ENCODE results near the gene ARG1.
"Not testable (repeated sequence)": the region's sequence is repeated elsewhere in the genome, so short reads cannot be mapped to it uniquely, and the experiment has no call there.

The ARG1 gene

GRCh38 chr6:131572686-131573415 is at the start of gene ARG1:
Gene ARG1, plus strand, starts transcription at chr6:131573226. Its CDS starts 57 bp downstream, at chr6:131573283.
- no peak for DNase-seq

DNA sequence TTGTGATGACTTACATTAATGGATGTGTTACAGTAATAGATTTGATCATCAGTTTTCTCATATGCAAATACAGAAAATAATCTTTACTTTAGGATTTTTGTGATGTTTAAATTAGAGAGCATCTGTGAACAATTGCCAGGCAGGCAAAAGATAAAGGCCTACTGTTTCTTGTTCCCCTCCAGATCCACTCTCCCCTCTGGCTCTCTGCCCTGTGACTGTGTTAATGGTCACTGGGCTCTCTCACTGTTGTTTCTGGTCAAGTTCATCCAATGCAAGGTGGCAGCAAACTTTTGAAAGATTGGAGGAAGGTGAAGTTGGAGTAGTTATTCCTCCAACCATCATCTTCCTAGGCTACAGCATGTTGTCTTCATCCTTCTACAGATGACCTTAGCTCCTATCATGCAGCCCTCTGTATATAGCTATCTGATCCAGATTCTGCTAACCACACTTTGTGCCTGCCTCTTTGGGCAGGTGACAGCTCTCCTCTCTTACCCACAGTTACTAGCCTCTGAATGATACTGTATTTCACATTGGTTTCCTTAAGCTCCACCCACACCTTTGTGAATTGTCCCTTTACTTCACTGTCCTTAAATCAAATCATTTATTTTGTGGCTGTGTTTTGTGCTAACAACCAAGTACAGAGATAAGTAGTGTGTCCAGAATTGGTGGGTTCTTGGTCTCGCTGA is 48.9 kb upstream of the ARG1 start:
- no peak for DNase-seq

- DNase-seq: no peak
Measured at GRCh38 chr6:131524695-131525336, 48.2 kb upstream of the ARG1 start.

DNA sequence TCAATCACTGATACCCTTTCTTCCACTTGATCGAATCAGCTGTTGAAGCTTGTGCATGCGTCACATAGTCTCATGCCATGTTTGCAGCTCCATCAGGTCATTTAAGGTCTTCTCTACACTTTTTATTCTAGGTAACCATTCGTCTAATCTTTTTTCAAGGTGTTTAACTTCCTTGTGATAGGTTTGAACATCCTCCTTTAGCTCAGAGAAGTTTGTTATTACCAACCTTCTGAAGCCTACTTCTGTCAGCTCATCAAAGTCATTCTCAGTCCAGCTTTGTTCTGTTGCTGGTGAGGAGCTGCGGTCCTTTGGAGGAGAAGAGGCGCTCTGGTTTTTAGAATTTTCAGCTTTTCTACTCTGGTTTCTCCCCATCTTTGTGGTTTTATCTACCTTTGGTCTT is 42.1 kb upstream of the ARG1 start:
- not testable (repeated sequence) for DNase-seq

GRCh38 chr6:131531681-131532080 is 41.3 kb upstream of the ARG1 start:
- not testable (repeated sequence) for DNase-seq

DNA sequence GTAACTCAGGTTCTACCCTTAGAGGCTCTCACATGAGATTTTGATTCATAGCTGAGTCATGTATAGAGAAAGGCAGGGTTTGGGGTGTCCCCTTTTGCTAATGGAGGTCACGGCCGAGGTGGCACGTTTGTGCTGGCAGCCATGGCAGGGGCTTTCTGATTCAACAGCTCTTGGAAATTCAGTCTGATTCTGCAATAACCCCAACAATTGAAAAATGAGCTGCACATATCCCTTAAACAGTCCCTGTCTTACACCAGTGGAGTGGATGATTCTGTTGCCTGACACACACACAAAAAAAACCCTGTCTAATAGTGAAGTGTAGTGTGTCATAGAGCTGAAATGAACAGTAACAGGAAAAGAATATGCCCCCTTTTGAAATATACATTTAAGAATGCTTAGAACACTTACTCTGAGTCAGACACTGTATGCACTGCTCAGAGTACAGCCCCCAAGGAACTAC is 40.4 kb upstream of the ARG1 start:
- no peak for DNase-seq

DNA sequence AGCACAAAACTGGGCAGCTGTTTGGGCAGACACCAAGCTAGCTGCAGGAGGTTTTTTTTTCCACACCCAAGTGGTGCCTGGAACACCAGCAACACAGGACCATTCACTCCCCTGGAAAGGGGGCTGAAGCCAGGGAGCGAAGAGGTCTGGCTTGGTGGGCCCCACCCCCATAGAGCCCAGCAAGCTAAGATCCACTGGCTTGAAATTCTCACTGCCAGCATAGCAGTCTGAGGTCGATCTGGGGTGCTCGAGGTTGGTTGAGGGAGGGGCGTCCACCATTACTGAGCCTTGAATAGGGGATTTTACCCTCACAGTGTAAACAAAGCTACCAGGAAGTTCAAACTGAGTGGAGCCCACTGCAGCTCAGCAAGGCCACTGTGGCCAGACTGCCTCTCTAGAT is 34.4 kb upstream of the ARG1 start:
- not testable (repeated sequence) for DNase-seq

DNA sequence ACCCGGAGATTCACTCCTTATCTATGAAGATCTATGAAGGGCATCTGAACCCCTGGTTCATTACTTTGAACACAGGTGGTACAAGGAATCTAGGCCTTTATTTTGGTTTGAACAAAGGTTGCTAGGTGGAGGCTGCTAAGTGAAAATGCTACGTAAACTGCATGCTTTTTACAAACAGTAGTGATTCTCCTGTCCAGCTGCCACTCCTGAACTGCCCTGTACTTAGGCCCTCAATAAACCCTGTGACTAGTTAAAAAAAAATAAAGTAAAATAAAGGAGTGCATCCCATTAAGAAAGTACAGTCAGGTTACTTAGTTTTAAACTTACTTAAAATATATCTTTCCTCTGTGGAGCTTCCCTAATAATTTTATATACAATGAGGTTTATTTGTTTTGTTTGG is 27.7 kb upstream of the ARG1 start:
- DNase-seq: no peak

DNA sequence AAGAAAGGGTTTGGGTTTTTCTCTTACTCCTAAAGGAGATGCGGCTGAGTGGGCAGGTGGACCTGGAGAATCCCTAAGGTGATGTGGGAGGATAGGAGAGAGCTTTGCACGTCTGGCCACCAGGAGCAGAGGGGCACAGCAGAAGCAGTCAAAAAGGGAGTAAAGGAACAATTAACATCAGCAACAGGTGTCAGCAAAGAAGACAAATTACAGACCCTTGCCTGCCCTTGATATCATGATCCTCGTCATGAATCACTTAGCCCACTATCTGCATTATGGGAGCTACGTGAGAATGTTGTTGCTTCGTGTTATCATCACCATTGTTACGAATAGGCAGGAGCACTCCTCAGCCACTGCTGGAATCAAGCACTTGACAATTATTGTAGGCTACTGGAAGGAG is 25.5 kb upstream of the ARG1 start:
- DNase-seq: no peak

- DNase-seq: no peak
Measured at GRCh38 chr6:131548441-131548840, 24.6 kb upstream of the ARG1 start.

DNA sequence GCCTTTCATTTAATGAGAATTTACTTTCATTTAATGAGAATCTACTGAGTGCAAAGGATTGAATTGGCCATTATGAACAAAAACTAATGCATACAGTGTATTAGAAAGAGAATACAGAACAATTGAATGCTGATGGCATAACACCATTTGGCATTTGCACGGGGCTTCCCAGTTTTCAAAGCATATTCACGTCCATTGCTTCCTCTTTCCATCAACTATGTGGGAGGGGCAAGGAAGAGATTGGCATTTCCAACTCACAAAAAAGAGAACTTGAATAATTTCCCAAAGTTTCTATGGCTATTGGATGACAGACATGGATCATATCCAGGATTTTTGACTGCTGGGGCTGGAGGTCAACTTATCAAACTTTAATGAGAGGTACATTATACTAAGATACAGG is 23.2 kb upstream of the ARG1 start:
- no peak for DNase-seq

- no peak for DNase-seq
Measured at GRCh38 chr6:131551902-131552301, 21.1 kb upstream of the ARG1 start.

DNA sequence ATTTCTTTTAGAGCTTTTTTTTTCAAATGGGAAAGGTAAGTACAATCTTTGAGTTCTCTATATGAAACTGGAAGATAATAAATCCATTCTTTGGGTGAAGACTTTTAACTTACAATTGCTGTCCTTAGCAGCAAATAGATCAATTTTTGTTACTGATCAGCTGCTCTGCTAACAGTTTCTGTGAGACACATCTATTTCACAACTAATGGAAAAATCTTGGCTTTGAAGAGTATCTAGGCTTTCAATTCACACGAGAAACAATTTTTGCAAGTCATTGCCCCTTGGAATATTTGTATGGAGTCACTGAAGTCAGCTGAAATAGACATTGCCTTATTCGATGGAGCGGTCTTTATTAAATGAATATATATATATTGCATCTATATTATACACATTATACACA is 20.5 kb upstream of the ARG1 start:
- DNase-seq: no peak

- no peak for DNase-seq
Measured at GRCh38 chr6:131555992-131556391, 17.0 kb upstream of the ARG1 start.

DNA sequence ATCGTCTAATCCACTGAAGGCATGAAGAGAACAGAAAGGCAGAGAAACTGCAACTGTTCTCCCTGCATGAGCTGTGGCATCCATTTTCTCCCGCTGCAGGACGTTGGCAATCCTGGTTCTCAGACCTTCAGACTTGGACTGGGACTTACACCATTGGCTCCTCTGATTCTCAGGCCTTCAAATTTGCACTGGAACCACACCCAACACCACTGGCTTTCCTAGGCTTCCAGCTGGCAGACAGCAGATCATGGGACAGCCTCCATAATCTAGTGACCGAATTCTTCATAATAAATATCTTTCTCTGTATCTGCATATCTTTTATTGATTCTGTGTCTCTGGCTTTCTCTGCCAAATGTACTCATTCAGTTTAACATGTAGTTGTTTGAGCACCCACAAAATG is 14.1 kb upstream of the ARG1 start:
- no peak for DNase-seq

DNA sequence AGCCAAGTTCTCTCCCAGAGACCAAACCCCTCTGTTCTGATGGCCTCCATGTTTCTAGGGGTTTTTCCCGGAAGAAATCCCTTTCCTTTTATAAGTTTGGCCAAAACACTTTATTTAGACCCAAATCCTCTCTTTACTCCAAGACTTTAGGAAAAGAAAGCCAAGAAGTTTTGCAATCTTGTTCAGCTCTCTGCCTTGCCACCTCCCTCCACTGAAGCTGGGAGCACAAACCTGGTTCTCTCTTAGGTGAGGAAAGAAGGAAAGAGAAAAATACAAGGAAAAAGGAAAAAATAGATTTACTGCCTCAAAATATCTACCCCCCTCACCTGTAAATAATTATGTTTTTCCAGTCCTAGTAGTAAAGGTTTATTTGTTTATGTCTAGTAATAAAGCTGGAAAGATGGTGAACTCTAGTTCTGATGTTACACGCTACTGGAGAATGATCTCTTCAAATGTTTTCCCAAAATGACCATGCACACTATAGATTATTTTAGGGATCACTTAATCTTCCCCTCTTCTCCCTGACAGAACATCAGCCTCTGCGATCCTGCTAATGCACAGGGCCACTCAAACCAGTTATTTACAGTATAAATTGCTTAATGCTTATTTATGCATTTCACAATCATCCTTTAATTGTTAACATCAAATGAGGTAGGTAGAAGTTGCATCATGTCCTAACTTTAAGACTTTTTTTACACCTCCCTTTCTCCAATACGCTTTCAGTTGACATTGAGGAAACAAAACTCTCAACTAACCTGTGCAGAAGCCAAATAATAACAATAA is 10.9 kb upstream of the ARG1 start:
- no peak for DNase-seq

- no peak for DNase-seq
Measured at GRCh38 chr6:131565056-131565455, 8.0 kb upstream of the ARG1 start.

DNA sequence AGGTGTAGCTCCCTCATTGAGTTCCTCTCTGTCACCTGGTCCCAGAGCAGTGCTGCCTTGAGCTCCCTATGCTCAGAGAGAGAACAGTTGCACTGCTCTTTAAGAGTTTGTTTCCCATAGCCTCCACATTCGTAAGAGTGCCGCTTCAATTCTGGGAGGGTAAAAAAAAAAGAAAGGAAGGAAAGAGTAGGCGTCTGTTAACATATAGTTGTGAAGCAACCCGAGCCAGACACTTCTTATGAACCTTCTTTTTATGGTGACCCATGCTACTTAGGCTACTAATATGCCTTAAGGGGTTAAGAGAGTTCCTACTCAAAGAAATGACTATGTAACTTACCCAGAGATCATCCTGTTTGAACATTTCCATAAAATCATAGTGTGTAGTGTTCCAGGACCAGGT is 4.3 kb upstream of the ARG1 start:
- DNase-seq: no peak

GRCh38 chr6:131574133-131574532 is 1.1 kb downstream of the ARG1 start:
- no peak for DNase-seq

DNA sequence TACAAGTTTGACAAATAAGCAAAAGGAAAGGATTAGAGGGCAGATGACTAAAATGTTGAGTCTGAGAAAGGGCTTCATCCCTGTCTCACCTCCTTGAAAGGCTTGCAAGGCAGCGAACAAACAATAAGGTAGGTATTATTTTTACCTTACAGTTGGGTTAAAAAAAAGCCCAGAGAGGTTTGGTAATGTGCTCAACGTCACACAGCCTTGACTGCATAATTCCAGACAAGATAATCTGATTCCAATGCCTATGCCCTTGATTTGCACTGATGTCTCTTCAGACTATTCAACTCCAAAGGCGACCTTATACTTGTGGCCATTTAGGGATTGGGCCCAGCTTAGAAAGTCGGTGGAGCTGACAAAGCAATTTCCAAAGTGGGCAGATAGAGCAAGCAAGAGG is 1.7 kb downstream of the ARG1 start:
- DNase-seq: no peak

DNA sequence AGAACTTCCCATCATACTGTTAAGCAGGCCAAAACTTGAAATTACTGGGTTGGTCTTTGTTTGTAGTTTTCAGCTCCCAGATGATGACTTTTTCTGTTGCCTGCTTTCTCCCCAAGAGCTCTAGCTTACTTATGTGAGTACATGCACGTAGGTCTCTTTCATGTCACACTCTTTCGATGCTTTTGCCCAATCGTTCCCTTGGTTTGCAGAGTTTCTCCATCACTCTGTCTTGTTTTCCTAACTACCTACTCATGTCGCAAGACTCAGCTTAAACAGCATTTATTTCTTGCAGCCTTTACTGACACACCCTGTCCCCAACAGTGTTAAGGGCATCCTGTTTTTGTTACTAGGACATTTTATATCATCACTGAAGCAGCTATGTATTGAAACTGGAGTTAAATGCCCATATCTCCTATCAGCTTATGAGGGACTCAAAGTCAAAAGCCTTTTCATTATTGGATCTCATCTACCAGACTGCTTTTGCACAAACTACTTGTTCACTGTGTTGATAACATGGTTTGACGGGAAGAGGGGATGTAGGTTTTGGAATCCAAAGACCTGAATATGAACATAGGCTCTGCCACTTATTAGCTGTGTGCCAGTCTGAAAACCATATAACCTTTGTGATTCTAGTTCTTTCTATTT is 2.9 kb downstream of the ARG1 start:
- DNase-seq: no peak

DNA sequence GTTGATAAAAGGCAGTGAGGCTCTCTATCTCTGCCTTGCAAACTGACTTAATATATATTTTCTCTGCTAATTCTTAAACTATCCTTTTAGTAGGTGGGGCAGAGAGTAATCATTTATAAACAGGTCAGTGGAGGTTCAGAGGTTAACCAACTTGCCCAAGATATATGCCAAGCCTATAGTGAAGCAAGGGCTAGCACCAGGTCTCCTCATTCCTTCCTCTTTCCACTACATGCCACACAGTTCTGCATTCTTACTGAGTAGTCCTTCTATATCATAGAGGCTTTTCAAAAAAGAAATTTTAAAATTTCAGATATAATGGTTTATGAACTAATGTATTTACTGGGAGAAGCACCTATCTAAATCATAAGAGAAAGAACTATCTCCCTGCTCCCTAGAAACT is 8.5 kb downstream of the ARG1 start:
- no peak for DNase-seq

GRCh38 chr6:131586543-131586942 is 13.5 kb downstream of the ARG1 start:
- DNase-seq: no peak
